Stomach smooth muscle (tissue), 2 donors: Measurements from ENCODE around the gene MCOLN3.

Source experiments
- H3K27ac ChIP-seq: one replicate; pipeline ENCODE4 v1.7.0; 2013; ENCODE audit warnings: mild to moderate bottlenecking, low read length, inconsistent platforms
- H3K27me3 ChIP-seq, 2 donors: one replicate each; pipeline ENCODE4 v1.7.0; 2013; ENCODE audit warnings: low read length in 2 of 2; ENCODE audit not compliant: insufficient read depth in 2 of 2, control insufficient read depth in 1 of 2
- H3K36me3 ChIP-seq, 2 donors: one replicate each; pipeline ENCODE4 v1.7.0; 2013; ENCODE audit warnings: low read length in 2 of 2; ENCODE audit not compliant: control insufficient read depth in 2 of 2, insufficient read depth in 2 of 2
- H3K4me1 ChIP-seq: one replicate; pipeline ENCODE4 v1.7.0; 2013; ENCODE audit warnings: low read length; ENCODE audit not compliant: control insufficient read depth, insufficient read depth
- H3K4me3 ChIP-seq, 2 donors: one replicate each; pipeline ENCODE4 v1.7.0; 2013; ENCODE audit warnings: low read length in 2 of 2
- H3K9ac ChIP-seq, 2 donors: one replicate each; pipeline ENCODE4 v1.7.0; 2013; ENCODE audit warnings: low read length in 2 of 2, mild to moderate bottlenecking in 1 of 2
- H3K9me3 ChIP-seq, 2 donors: one replicate each; pipeline ENCODE4 v1.7.0; 2013; ENCODE audit warnings: low read length in 2 of 2; ENCODE audit not compliant: control insufficient read depth in 2 of 2
- donor health status: healthy.
- donor health status: Pancreatic carcinoma.

MCOLN3 gene

DNA sequence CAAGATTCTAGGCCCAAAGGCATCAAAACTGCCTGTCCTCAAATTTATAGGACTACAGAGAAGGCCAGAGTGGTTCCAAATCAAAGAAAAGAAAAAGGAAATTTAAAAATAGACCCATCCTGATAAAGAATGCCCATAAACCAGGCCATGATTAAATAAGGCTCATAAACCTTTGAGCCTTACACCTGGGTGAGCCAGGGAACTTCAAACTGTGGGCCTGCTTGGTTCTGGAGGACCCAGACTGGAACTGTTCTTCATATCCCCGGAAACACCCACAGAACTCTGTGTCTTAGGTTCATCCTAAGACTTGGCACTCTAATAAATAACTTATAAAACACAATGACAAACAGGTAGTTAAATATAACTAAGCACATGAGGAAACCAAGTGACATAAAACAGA lies 80.2 kb downstream of the MCOLN3 start:
- Histone ChIP-seq H3K9ac (no peak overlapping the region), H3K36me3 (no peaks in the 10 kb centered on the region), H3K27ac (no peak overlapping the region), H3K9me3 (no peaks in the 10 kb centered on the region), H3K4me3 (no peak overlapping the region), H3K27me3 (no peaks in the 10 kb centered on the region), H3K4me1 (no peaks in the 10 kb centered on the region)
